GM18498 (cell line): ENCODE data around the gene SLC35D1.

Source experiments
- ATAC-seq: cut with Tn5 transposase; IDR thresholded peaks from one replicate; pipeline ENCODE4 v1.9.1; 2021; ENCODE audit warnings: mild to moderate bottlenecking, moderate library complexity; ENCODE audit not compliant: unreplicated experiment

The SLC35D1 gene

GRCh38 chr1:67051196-67051595, 2.8 kb downstream of the SLC35D1 start:
- ATAC-seq, result no peak

- no peak for ATAC-seq
Observed at GRCh38 chr1:67044631-67045270, 9.2 kb downstream of the SLC35D1 start.

GRCh38 chr1:67043366-67043765, 10.6 kb downstream of the SLC35D1 start:
- ATAC-seq, result no peak

GRCh38 chr1:67041841-67042503, 12.0 kb downstream of the SLC35D1 start:
- ATAC-seq, result no peak

- ATAC-seq, result no peak
Observed at GRCh38 chr1:67040405-67040804, 13.5 kb downstream of the SLC35D1 start.

GRCh38 chr1:67031859-67032247, 22.1 kb downstream of the SLC35D1 start:
- no peak for ATAC-seq

GRCh38 chr1:67031121-67031858, 22.7 kb downstream of the SLC35D1 start:
- no peak for ATAC-seq

GRCh38 chr1:67029472-67029871, 24.5 kb downstream of the SLC35D1 start:
- no peak for ATAC-seq

- ATAC-seq, result no peak
Observed at GRCh38 chr1:67020765-67021164, 33.2 kb downstream of the SLC35D1 start.

GRCh38 chr1:67020304-67020703, 33.6 kb downstream of the SLC35D1 start:
- ATAC-seq, result no peak

- no peak for ATAC-seq
Observed at GRCh38 chr1:67019600-67020136, 34.3 kb downstream of the SLC35D1 start.

- no peak for ATAC-seq
Observed at GRCh38 chr1:67019121-67019520, 34.8 kb downstream of the SLC35D1 start.

- no peak for ATAC-seq
Observed at GRCh38 chr1:67018574-67018973, 35.4 kb downstream of the SLC35D1 start.

- peak; percentile 60 for ATAC-seq
Observed at GRCh38 chr1:67013573-67013972, 40.4 kb downstream of the SLC35D1 start.

GRCh38 chr1:67009792-67010191, 44.2 kb downstream of the SLC35D1 start:
- no peak for ATAC-seq

GRCh38 chr1:67005068-67005467, 48.9 kb downstream of the SLC35D1 start:
- ATAC-seq, result no peak

- ATAC-seq, result no peak
Observed at GRCh38 chr1:67004176-67004575, 49.8 kb downstream of the SLC35D1 start.

- no peak for ATAC-seq
Observed at GRCh38 chr1:67001682-67002425, 52.1 kb downstream of the SLC35D1 start.

GRCh38 chr1:66999640-67000400, 54.1 kb downstream of the SLC35D1 start:
- no peak for ATAC-seq

GRCh38 chr1:66998972-66999371, 55.0 kb downstream of the SLC35D1 start:
- ATAC-seq, result no peak
